BE2C (cell line): ENCODE measurements around the gene IFNA8.

ENCODE experiments used
- DNase-seq: peaks from one replicate; pipeline ENCODE4 v3.0.0-alpha.2; 2020
- H3K27me3 ChIP-seq: fragments of 250-450 bp; sonication (Bioruptor Pico); 2 replicates; pipeline ENCODE4 v1.5.1; 2020; ENCODE audit warnings: mild to moderate bottlenecking
- H3K36me3 ChIP-seq: fragments of 250-450 bp; sonication (Bioruptor Pico); 2 replicates; pipeline ENCODE4 v1.5.1; 2020; ENCODE audit warnings: mild to moderate bottlenecking
- H3K4me1 ChIP-seq: fragments of 250-450 bp; sonication (Bioruptor Pico); 2 replicates; pipeline ENCODE4 v1.5.1; 2020
- H3K4me3 ChIP-seq: 2 replicates; pipeline ENCODE4 v1.5.1; 2011; ENCODE audit warnings: low read depth, low read length
- H3K9me3 ChIP-seq: fragments of 250-450 bp; sonication (Bioruptor Pico); 2 replicates; pipeline ENCODE4 v1.5.1; 2020
- CTCF ChIP-seq: IDR thresholded peaks from 2 replicates; pipeline ENCODE4 v1.5.1; 2012; ENCODE audit warnings: mild to moderate bottlenecking, low read depth, low read length

Gene IFNA8

GRCh38 chr9:21385131-21385670 is 23.7 kb upstream of the IFNA8 start, which contains the start of gene IFNA2:
Gene IFNA2 (minus strand): TSS chr9:21385398. CDS start chr9:21385329, 69 bp downstream.
- Histone ChIP-seq H3K4me3 (no peak within 1 kb of the TSS), H3K9me3 (no peaks in the 10 kb centered on the region), H3K36me3 (no peaks in the 10 kb centered on the region), H3K4me1 (no peaks in the 10 kb centered on the region), H3K27me3 (peaks cover 29% of the 10 kb centered on the region)
- no peak for DNase-seq
- no peak for TF ChIP-seq CTCF

GRCh38 chr9:21392270-21392669 is 16.6 kb upstream of the IFNA8 start:
- H3K27me3 ChIP-seq = peaks cover 57% of the 10 kb centered on the region
- peak; percentile 45 for TF ChIP-seq CTCF
- H3K4me1 ChIP-seq = no peaks in the 10 kb centered on the region
- H3K36me3 ChIP-seq = no peaks in the 10 kb centered on the region
- peak; percentile 18 for DNase-seq
- H3K4me3 ChIP-seq = no peak overlapping the region
- H3K9me3 ChIP-seq = no peaks in the 10 kb centered on the region

- peaks cover 76% of the 10 kb centered on the region for H3K27me3 ChIP-seq
- H3K36me3 ChIP-seq = no peaks in the 10 kb centered on the region
- H3K9me3 ChIP-seq = no peaks in the 10 kb centered on the region
- peak; percentile 70 for DNase-seq
- H3K4me1 ChIP-seq = no peaks in the 10 kb centered on the region
- TF ChIP-seq CTCF = peak; percentile 83
- peak overlapping the region; percentile 47 for H3K4me3 ChIP-seq
Observed at GRCh38 chr9:21395778-21396717, 12.9 kb upstream of the IFNA8 start.

GRCh38 chr9:21398955-21399489 is 9.9 kb upstream of the IFNA8 start:
- Histone ChIP-seq H3K4me1 (no peaks in the 10 kb centered on the region; the same call in 1 of the 2 replicates), H3K9me3 (no peaks in the 10 kb centered on the region), H3K4me3 (no peak overlapping the region), H3K36me3 (no peaks in the 10 kb centered on the region), H3K27me3 (peaks cover 72% of the 10 kb centered on the region)
- no peak for DNase-seq
- no peak for TF ChIP-seq CTCF

GRCh38 chr9:21399956-21400355 is 9.0 kb upstream of the IFNA8 start:
- no peaks in the 10 kb centered on the region for H3K9me3 ChIP-seq
- DNase-seq = no peak
- H3K4me1 ChIP-seq = no peaks in the 10 kb centered on the region; the same call in 1 of the 2 replicates
- TF ChIP-seq CTCF = no peak
- H3K27me3 ChIP-seq = peaks cover 70% of the 10 kb centered on the region
- no peaks in the 10 kb centered on the region for H3K36me3 ChIP-seq
- no peak overlapping the region for H3K4me3 ChIP-seq
